Sigmoid colon (tissue), 7 donors: ENCODE results near the gene HSD17B11. TPM values are rescaled to one million over a fixed set of nuclear protein-coding genes. Genes with fewer than 3 reads are reported as not detected.
"Not testable (repeated sequence)": the region's sequence is repeated elsewhere in the genome, so short reads cannot be mapped to it uniquely, and the experiment has no call there.

Experiments used
- DNase-seq: peaks from one replicate; pipeline ENCODE4 v3.0.0-alpha.2; 2019
- H3K27ac ChIP-seq, 4 donors: fragments of 200-600 bp; sonication (generic); one replicate each; pipeline ENCODE4 v1.5.1; 2016 to 2019; ENCODE audit warnings: mild to moderate bottlenecking in 1 of 4
- H3K27me3 ChIP-seq, 3 donors: fragments of 200-600 bp; sonication (generic); one replicate each; pipeline ENCODE4 v1.5.1; 2019; ENCODE audit warnings: mild to moderate bottlenecking in 1 of 3
- H3K36me3 ChIP-seq, 4 donors: fragments of 200-600 bp; sonication (generic); one replicate each; pipeline ENCODE4 v1.5.1; 2016 to 2019
- H3K4me1 ChIP-seq, 4 donors: fragments of 200-600 bp; sonication (generic); one replicate each; pipeline ENCODE4 v1.5.1; 2017 to 2019
- H3K4me3 ChIP-seq, 4 donors: fragments of 200-600 bp; sonication (generic); one replicate each; pipeline ENCODE4 v1.5.1; 2017 to 2019; ENCODE audit warnings: mild to moderate bottlenecking in 2 of 4, moderate library complexity in 1 of 4
- H3K9me3 ChIP-seq, 4 donors: fragments of 200-600 bp in 3 of 4; sonication (generic) in 3 of 4; one replicate each; pipeline versions ENCODE4 v1.5.1 to v1.6.1; 2013 to 2019
- EP300 ChIP-seq, 4 donors: sonication (generic); formaldehyde crosslinking; IDR thresholded peaks; one replicate each; pipeline ENCODE4 v1.6.1; 2017; ENCODE audit warnings: antibody characterized with exemption in 4 of 4
- POLR2A ChIP-seq, 2 donors: fragments of 450-650 bp; IDR thresholded peaks; one replicate each; pipeline ENCODE4 v1.6.1; 2016; ENCODE audit warnings: antibody characterized with exemption in 2 of 2, mild to moderate bottlenecking in 2 of 2, moderate library complexity in 2 of 2
- POLR2AphosphoS5 ChIP-seq, 4 donors: sonication (generic); formaldehyde crosslinking; IDR thresholded peaks; one replicate each; pipeline ENCODE4 v1.6.1; 2017; ENCODE audit warnings: antibody characterized with exemption in 4 of 4
- WGBS, 2 donors: extraction: QIAGEN DNeasy Blood & Tissue Kit; methylation state at CpG; one replicate each; pipeline ENCODE4 v1.1.7; 2013; 5-methylcytosine and 5-hydroxymethylcytosine counted together
- intact Hi-C: fragments of 100-400 bp; cut with DNase I; formaldehyde crosslinking; loops from one replicate; pipeline ENCODE4 v1.15.1; 2023
- polyA plus RNA-seq, 3 donors: library from polyadenylated mRNA; stranded (reverse); fragments of 200-250 nt; gene quantifications; one replicate each; pipeline ENCODE4 v1.2.3, GENCODE V29; 2013
- total RNA-seq, 4 donors: library from RNA; depleted of rRNA; stranded (reverse); fragments of >200 nt; gene quantifications; one replicate each; pipeline ENCODE4 v1.1.0, GENCODE V29; 2016
- TF ChIP-seq, protein P1 (sequence below), 4 experiments: fragments of 450-650 bp in 3 of 4; fragments of 200-600 bp in 1 of 4; IDR thresholded peaks; one replicate each; pipeline ENCODE4 v1.5.1; 2016 to 2019; ENCODE audit warnings: antibody characterized with exemption in 4 of 4, mild to moderate bottlenecking in 3 of 4, moderate library complexity in 2 of 4
- donor health status: healthy with polysubstance abuse.
- donor health status: Bipolar disorder and iron deficiency.
- donor health status: healthy.

HSD17B11 gene
- total and polyA plus RNA-seq, 7 donors = 57.3 to 145 (median 97.6) TPM

DNA sequence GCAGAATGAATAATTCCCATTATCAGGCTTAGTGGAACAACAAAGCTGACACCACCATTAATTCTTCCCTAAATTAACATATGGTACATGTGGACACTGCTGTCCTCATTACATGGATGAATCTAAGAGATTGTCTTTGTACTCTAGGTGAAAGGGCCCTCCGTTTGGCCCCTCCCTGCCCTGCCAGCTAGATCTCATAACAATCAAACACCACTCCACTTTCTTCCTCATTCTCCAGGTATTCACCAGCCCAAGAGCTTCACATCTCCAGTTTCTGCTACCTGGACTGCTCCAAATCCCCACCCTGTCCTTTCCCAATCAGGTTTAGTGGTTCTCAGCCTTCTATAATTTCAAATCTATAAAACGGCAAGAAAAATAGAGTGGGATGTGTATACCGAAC is 3.8 kb downstream of the HSD17B11 start:
- DNase-seq = no peak
- intact Hi-C loops = no loop called here
- Histone ChIP-seq H3K4me3 (no peak overlapping the region), H3K4me1 (peaks cover 0 to 51% (median 25%) of the 10 kb centered on the region in 4 donors), H3K36me3 (no peaks in the 10 kb centered on the region), H3K9me3 (no peaks in the 10 kb centered on the region), H3K27ac (no peak overlapping the region), H3K27me3 (no peaks in the 10 kb centered on the region)
- WGBS, 2 donors = 31 to 76% methylated on average over 3 of the region's 3 CpGs
- TF ChIP-seq EP300 (IDR thresholded peaks at IDR 0.05) (no peak), POLR2AphosphoS5 (IDR thresholded peaks at IDR 0.05) (no peak), POLR2A (IDR thresholded peaks at IDR 0.05) (no peak)
- TF ChIP-seq, protein P1, sequence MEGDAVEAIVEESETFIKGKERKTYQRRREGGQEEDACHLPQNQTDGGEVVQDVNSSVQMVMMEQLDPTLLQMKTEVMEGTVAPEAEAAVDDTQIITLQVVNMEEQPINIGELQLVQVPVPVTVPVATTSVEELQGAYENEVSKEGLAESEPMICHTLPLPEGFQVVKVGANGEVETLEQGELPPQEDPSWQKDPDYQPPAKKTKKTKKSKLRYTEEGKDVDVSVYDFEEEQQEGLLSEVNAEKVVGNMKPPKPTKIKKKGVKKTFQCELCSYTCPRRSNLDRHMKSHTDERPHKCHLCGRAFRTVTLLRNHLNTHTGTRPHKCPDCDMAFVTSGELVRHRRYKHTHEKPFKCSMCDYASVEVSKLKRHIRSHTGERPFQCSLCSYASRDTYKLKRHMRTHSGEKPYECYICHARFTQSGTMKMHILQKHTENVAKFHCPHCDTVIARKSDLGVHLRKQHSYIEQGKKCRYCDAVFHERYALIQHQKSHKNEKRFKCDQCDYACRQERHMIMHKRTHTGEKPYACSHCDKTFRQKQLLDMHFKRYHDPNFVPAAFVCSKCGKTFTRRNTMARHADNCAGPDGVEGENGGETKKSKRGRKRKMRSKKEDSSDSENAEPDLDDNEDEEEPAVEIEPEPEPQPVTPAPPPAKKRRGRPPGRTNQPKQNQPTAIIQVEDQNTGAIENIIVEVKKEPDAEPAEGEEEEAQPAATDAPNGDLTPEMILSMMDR (IDR thresholded peaks at IDR 0.05) = no peak

DNA sequence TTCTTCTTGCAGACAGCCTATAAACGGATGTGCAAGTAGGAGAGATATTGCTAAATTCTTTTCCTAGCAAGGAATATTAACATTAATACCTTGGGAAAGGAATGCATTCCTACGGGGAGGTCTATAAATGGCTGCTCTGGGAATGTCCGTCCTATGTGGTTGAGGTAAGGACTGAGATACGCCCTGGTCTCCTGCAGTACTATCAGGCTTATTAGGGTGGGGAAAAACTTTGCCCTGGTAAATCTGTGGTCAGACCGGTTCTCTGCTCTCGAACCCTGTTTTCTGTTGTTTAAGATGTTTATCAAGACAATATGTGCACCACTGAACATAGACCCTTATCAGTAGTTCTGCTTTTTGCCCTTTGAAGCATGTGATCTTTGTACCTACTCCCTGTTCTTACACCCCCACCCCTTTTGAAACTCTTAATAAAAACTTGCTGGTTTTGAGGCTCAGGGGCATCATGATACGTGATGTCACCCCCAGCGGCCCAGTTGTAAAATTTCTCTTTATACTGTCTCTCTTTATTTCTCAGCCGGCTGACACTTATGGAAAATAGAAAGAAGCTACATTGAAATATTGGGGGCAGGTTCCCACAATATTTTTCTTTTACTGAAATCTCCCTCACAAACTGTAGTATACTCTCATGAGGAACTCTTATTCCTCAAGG is 6.4 kb downstream of the HSD17B11 start:
- intact Hi-C loops, H3K27me3 ChIP-seq, H3K9me3 ChIP-seq, H3K4me3 ChIP-seq, H3K27ac ChIP-seq, DNase-seq: not testable (repeated sequence)
- 77 to 86% methylated on average over 9 of the region's 9 CpGs for WGBS, 2 donors
- H3K4me1 ChIP-seq = peaks cover 0 to 38% (median 17%) of the 10 kb centered on the region in 4 donors
- H3K36me3 ChIP-seq = peaks cover 0 to 11% (median 2%) of the 10 kb centered on the region in 4 donors

GRCh38 chr4:87382931-87383330 is 8.1 kb downstream of the HSD17B11 start:
- Histone ChIP-seq H3K9me3 (no peaks in the 10 kb centered on the region), H3K4me1 (peaks cover 0 to 21% (median 1%) of the 10 kb centered on the region in 4 donors), H3K27ac (no peak overlapping the region), H3K36me3 (peaks cover 0 to 14% (median 2%) of the 10 kb centered on the region in 4 donors), H3K4me3 (no peak overlapping the region), H3K27me3 (no peaks in the 10 kb centered on the region)
- TF ChIP-seq POLR2A (IDR thresholded peaks at IDR 0.05) (no peak), EP300 (IDR thresholded peaks at IDR 0.05) (no peak), POLR2AphosphoS5 (IDR thresholded peaks at IDR 0.05) (no peak)
- TF ChIP-seq, protein P1 (IDR thresholded peaks at IDR 0.05) = no peak
- 83 to 91% methylated on average over 3 of the region's 3 CpGs for WGBS, 2 donors
- no peak for DNase-seq
- intact Hi-C loops = no loop called here

GRCh38 chr4:87382116-87382515 is 8.9 kb downstream of the HSD17B11 start:
- Histone ChIP-seq H3K4me3 (no peak overlapping the region), H3K4me1 (peaks cover 0 to 14% (median 0%) of the 10 kb centered on the region in 4 donors), H3K27me3 (no peaks in the 10 kb centered on the region), H3K27ac (no peak overlapping the region), H3K9me3 (no peaks in the 10 kb centered on the region), H3K36me3 (peaks cover 0 to 19% (median 2%) of the 10 kb centered on the region in 4 donors)
- TF ChIP-seq POLR2AphosphoS5 (IDR thresholded peaks at IDR 0.05) = no peak
- TF ChIP-seq EP300 (IDR thresholded peaks at IDR 0.05) = no peak
- TF ChIP-seq POLR2A (IDR thresholded peaks at IDR 0.05) = no peak
- TF ChIP-seq, protein P1 (IDR thresholded peaks at IDR 0.05) = no peak
- WGBS, 2 donors = 56 to 58% methylated on average over 2 of the region's 2 CpGs
- no peak for DNase-seq
- intact Hi-C loops = no loop called here

- no peak for DNase-seq
- no peaks in the 10 kb centered on the region for H3K27me3 ChIP-seq
- H3K27ac ChIP-seq = no peak overlapping the region
- TF ChIP-seq, protein P1 (IDR thresholded peaks at IDR 0.05) = no peak
- TF ChIP-seq EP300 (IDR thresholded peaks at IDR 0.05) (no peak), POLR2AphosphoS5 (IDR thresholded peaks at IDR 0.05) (no peak), POLR2A (IDR thresholded peaks at IDR 0.05) (no peak)
- no peak overlapping the region for H3K4me3 ChIP-seq
- no peaks in the 10 kb centered on the region for H3K9me3 ChIP-seq
- peaks cover 0 to 44% (median 13%) of the 10 kb centered on the region in 4 donors for H3K36me3 ChIP-seq
- 62 to 81% methylated on average over 2 of the region's 2 CpGs for WGBS, 2 donors
- intact Hi-C loops = loop anchor here (5.0 to 10.0 kb wide), 2 partner anchors 47 to 469 kb away; partner anchors contain the start of gene NUDT9
- H3K4me1 ChIP-seq = peaks cover 0 to 14% (median 6%) of the 10 kb centered on the region in 4 donors
Measured at GRCh38 chr4:87377816-87378215, 13.2 kb downstream of the HSD17B11 start.
